Lower lobe of right lung (tissue), 2 donors: ENCODE measurements around the gene TMSB4X. TPM values are rescaled to one million over a fixed set of nuclear protein-coding genes. Genes with fewer than 3 reads are reported as not detected.

Experiments used
- ATAC-seq, 2 donors: fragments of 200-7000 bp; cut with Tn5 transposase; one replicate each; pipeline ENCODE4 v1.9.1; 2020 to 2022; ENCODE audit warnings: mild to moderate bottlenecking in 2 of 2, moderate library complexity in 2 of 2
- DNase-seq: peaks from one replicate; pipeline ENCODE4 v3.0.0-alpha.2; 2020
- H3K27ac ChIP-seq: fragments of 200-600 bp; one replicate; pipeline ENCODE4 v1.8.0; 2022
- H3K27me3 ChIP-seq: fragments of 200-600 bp; one replicate; pipeline ENCODE4 v1.8.0; 2022; ENCODE audit warnings: low read depth
- H3K36me3 ChIP-seq: fragments of 200-600 bp; one replicate; pipeline ENCODE4 v1.8.0; 2022; ENCODE audit warnings: mild to moderate bottlenecking
- H3K4me1 ChIP-seq: fragments of 200-600 bp; one replicate; pipeline ENCODE4 v1.8.0; 2022
- H3K4me3 ChIP-seq: fragments of 200-600 bp; one replicate; pipeline ENCODE4 v1.8.0; 2022; ENCODE audit warnings: mild to moderate bottlenecking
- H3K9me3 ChIP-seq: fragments of 200-600 bp; one replicate; pipeline ENCODE4 v1.8.0; 2022
- CTCF ChIP-seq: fragments of 200-600 bp; IDR thresholded peaks from one replicate; pipeline ENCODE4 v1.8.0; 2022; ENCODE audit warnings: antibody characterized with exemption, mild to moderate bottlenecking
- intact Hi-C: fragments of 100-400 bp; cut with DNase I; formaldehyde crosslinking; loops from one replicate; pipeline ENCODE4 v1.11.0; 2022
- total RNA-seq: library from RNA; stranded (reverse); fragmentation: NEBNext Ultra II Directional; extraction: Animal tissue kit (Norgen Biotek cat#: 25700); gene quantifications from one replicate; pipeline ENCODE4 v1.2.1, GENCODE V29; 2021
- donor health status: DM: no; HTN: yes; CAD: no; lungs with severe emphysema.

Gene TMSB4X
- total RNA-seq, 1 donor from 2014 or later, result 4,922 TPM

DNA sequence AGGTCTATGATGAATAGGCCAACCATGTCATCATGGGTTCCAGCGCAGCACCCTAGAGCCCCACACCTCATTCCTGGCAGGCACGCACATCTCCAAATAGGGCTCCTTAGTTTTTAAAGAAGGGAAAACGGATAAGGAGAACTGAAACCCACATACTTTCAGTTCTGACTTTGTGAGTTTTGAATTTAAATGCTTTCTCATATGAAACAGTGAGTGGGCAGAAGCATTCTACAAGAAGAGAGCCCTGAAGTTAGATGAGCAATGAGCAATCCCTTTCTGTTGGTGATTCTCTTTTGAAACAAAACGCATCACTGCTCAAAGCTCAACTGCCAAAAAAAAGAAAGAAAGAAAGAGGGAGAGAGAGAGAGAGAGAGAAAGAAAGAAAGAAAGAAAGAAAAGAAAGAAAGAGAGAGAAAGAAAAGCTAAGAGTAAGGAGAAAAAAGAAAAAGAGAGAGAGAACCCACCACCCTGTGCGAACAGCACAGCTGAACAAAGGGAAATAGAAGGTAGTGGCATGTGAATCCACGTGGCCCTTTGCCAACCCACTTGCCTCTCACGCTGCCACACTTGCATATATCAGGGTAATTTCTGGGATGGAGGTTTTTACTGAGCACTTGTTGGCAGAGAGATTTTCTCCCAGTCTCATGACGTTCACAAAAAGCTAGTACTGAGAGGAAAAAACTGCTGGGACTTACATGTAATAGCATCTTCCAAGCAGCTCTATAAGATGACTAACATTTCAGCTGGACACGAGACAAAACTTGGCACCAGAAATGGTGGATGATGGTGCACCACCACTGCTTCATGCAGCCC lies 31.0 kb downstream of the TMSB4X start:
- Histone ChIP-seq H3K36me3 (no peaks in the 10 kb centered on the region), H3K9me3 (no peaks in the 10 kb centered on the region), H3K27ac (peak overlapping the region; percentile 18), H3K4me1 (peaks cover 31% of the 10 kb centered on the region), H3K27me3 (no peaks in the 10 kb centered on the region), H3K4me3 (no peak overlapping the region)
- no peak for TF ChIP-seq CTCF
- DNase-seq (no peak), ATAC-seq (no peak)
- intact Hi-C loops, result no loop called here

GRCh38 chrX:13007519-13008188 lies 32.7 kb downstream of the TMSB4X start:
- ATAC-seq (peak in 1 of 2 donors; percentile 56), DNase-seq (no peak)
- Histone ChIP-seq H3K9me3 (no peaks in the 10 kb centered on the region), H3K36me3 (no peaks in the 10 kb centered on the region), H3K27me3 (no peaks in the 10 kb centered on the region), H3K27ac (no peak overlapping the region), H3K4me1 (peaks cover 24% of the 10 kb centered on the region), H3K4me3 (no peak overlapping the region)
- intact Hi-C loops, result no loop called here
- TF ChIP-seq CTCF, result no peak

GRCh38 chrX:13008189-13008533 lies 33.3 kb downstream of the TMSB4X start:
- H3K4me1 ChIP-seq, result peaks cover 24% of the 10 kb centered on the region
- H3K4me3 ChIP-seq, result no peak overlapping the region
- H3K9me3 ChIP-seq, result no peaks in the 10 kb centered on the region
- DNase-seq (no peak), ATAC-seq (no peak)
- TF ChIP-seq CTCF, result no peak
- no peak overlapping the region for H3K27ac ChIP-seq
- no peaks in the 10 kb centered on the region for H3K27me3 ChIP-seq
- no peaks in the 10 kb centered on the region for H3K36me3 ChIP-seq
- intact Hi-C loops, result no loop called here

- H3K27ac ChIP-seq, result no peak overlapping the region
- H3K27me3 ChIP-seq, result no peaks in the 10 kb centered on the region
- peaks cover 24% of the 10 kb centered on the region for H3K4me1 ChIP-seq
- TF ChIP-seq CTCF, result no peak
- no peaks in the 10 kb centered on the region for H3K9me3 ChIP-seq
- no peaks in the 10 kb centered on the region for H3K36me3 ChIP-seq
- no peak for ATAC-seq
- no peak overlapping the region for H3K4me3 ChIP-seq
- no peak for DNase-seq
- intact Hi-C loops, result no loop called here
Measured at GRCh38 chrX:13008851-13009250, 33.9 kb downstream of the TMSB4X start.

- Histone ChIP-seq H3K27ac (no peak overlapping the region), H3K27me3 (no peaks in the 10 kb centered on the region), H3K9me3 (no peaks in the 10 kb centered on the region), H3K36me3 (no peaks in the 10 kb centered on the region), H3K4me1 (peaks cover 28% of the 10 kb centered on the region), H3K4me3 (no peak overlapping the region)
- ATAC-seq (peak; percentile 86 to 87), DNase-seq (peak; percentile 61)
- intact Hi-C loops, result no loop called here
- no peak for TF ChIP-seq CTCF
Measured at GRCh38 chrX:13009273-13009672, 34.4 kb downstream of the TMSB4X start.
